Breast epithelium (tissue), 4 donors: Measurements from ENCODE around the gene RPEL1. TPM values are rescaled to one million over a fixed set of nuclear protein-coding genes. Genes with fewer than 3 reads are reported as not detected.

Experiments used
- DNase-seq, 2 donors: peaks; one replicate each; pipeline ENCODE4 v3.0.0-alpha.2; 2019; ENCODE audit warnings: low spot score in 2 of 2
- H3K27ac ChIP-seq, 2 donors: fragments of 200-600 bp; sonication (generic) in 1 of 2; one replicate each; pipeline ENCODE4 v1.5.1; 2016 to 2019; ENCODE audit warnings: mild to moderate bottlenecking in 1 of 2
- H3K27me3 ChIP-seq, 2 donors: fragments of 200-600 bp; sonication (generic) in 1 of 2; one replicate each; pipeline versions ENCODE4 v1.5.1 to v1.6.0; 2017 to 2019; ENCODE audit warnings: control low read depth in 1 of 2, mild to moderate bottlenecking in 1 of 2
- H3K36me3 ChIP-seq: fragments of 200-600 bp; one replicate; pipeline ENCODE4 v1.5.1; 2019
- H3K4me1 ChIP-seq, 2 donors: fragments of 200-600 bp; sonication (generic); one replicate each; pipeline ENCODE4 v1.5.1; 2016 to 2019; ENCODE audit warnings: control low read depth in 1 of 2
- H3K4me3 ChIP-seq, 3 donors: fragments of 200-600 bp; sonication (generic); 1 replicate in 2 of 3; 2 replicates in 1 of 3; pipeline ENCODE4 v1.5.1; 2016 to 2019; ENCODE audit warnings: mild to moderate bottlenecking in 3 of 3, moderate library complexity in 2 of 3
- H3K9me3 ChIP-seq, 2 donors: fragments of 200-600 bp; sonication (generic) in 1 of 2; one replicate each; pipeline ENCODE4 v1.5.1; 2016 to 2019; ENCODE audit warnings: control low read depth in 1 of 2
- CTCF ChIP-seq, 3 donors: fragments of 450-650 bp; IDR thresholded peaks; one replicate each; pipeline ENCODE4 v1.5.1; 2016 to 2017; ENCODE audit warnings: antibody characterized with exemption in 3 of 3, mild to moderate bottlenecking in 3 of 3, moderate library complexity in 3 of 3
- POLR2A ChIP-seq: fragments of 450-650 bp; IDR thresholded peaks from one replicate; pipeline ENCODE4 v1.6.1; 2016; ENCODE audit warnings: antibody characterized with exemption, mild to moderate bottlenecking, moderate library complexity
- POLR2AphosphoS5 ChIP-seq, 3 donors: sonication (generic); formaldehyde crosslinking; IDR thresholded peaks; one replicate each; pipeline ENCODE4 v1.6.1; 2017; ENCODE audit warnings: antibody characterized with exemption in 3 of 3
- intact Hi-C: fragments of 100-400 bp; cut with DNase I; formaldehyde crosslinking; loops from one replicate; pipeline ENCODE4 v1.15.1; 2023; ENCODE audit warnings: low total_unique reads
- total RNA-seq, 3 donors: library from RNA; depleted of rRNA; stranded (reverse); fragments of >200 nt; gene quantifications; one replicate each; pipeline ENCODE4 v1.1.0, GENCODE V29; 2016

RPEL1 gene
- total RNA-seq, 3 donors from 2014 or later = 0.33 TPM; not detected in 2

- Histone ChIP-seq H3K9me3 (no peaks in the 10 kb centered on the region), H3K36me3 (no peaks in the 10 kb centered on the region), H3K27me3 (peaks cover 0 to 50% of the 10 kb centered on the region in 2 donors), H3K27ac (no peak overlapping the region), H3K4me3 (no peak overlapping the region), H3K4me1 (no peaks in the 10 kb centered on the region)
- no peak for DNase-seq
- intact Hi-C loops = no loop called here
- TF ChIP-seq POLR2A (no peak), POLR2AphosphoS5 (IDR thresholded peaks at IDR 0.05) (no peak), CTCF (IDR thresholded peaks at IDR 0.05) (no peak)
These were observed 37.3 kb downstream of the RPEL1 start for GRCh38 chr10:103282961-103283360.

GRCh38 chr10:103284170-103284569 lies 38.5 kb downstream of the RPEL1 start:
- no peaks in the 10 kb centered on the region for H3K4me1 ChIP-seq
- intact Hi-C loops = no loop called here
- TF ChIP-seq POLR2A (no peak), CTCF (IDR thresholded peaks at IDR 0.05) (no peak), POLR2AphosphoS5 (IDR thresholded peaks at IDR 0.05) (no peak)
- no peak overlapping the region for H3K27ac ChIP-seq
- no peak for DNase-seq
- no peaks in the 10 kb centered on the region for H3K36me3 ChIP-seq
- peaks cover 0 to 38% of the 10 kb centered on the region in 2 donors for H3K27me3 ChIP-seq
- H3K9me3 ChIP-seq = no peaks in the 10 kb centered on the region
- no peak overlapping the region for H3K4me3 ChIP-seq

GRCh38 chr10:103287992-103288391 lies 42.3 kb downstream of the RPEL1 start:
- no peak for DNase-seq
- intact Hi-C loops = no loop called here
- Histone ChIP-seq H3K4me1 (no peaks in the 10 kb centered on the region), H3K4me3 (no peak overlapping the region), H3K9me3 (no peaks in the 10 kb centered on the region), H3K27me3 (peaks cover 0 to 8% of the 10 kb centered on the region in 2 donors), H3K27ac (no peak overlapping the region), H3K36me3 (no peaks in the 10 kb centered on the region)
- TF ChIP-seq POLR2A (no peak), CTCF (IDR thresholded peaks at IDR 0.05) (no peak), POLR2AphosphoS5 (IDR thresholded peaks at IDR 0.05) (no peak)

- Histone ChIP-seq H3K9me3 (no peaks in the 10 kb centered on the region), H3K27ac (no peak overlapping the region), H3K36me3 (no peaks in the 10 kb centered on the region), H3K27me3 (peaks cover 0 to 4% of the 10 kb centered on the region in 2 donors), H3K4me3 (no peak overlapping the region), H3K4me1 (no peaks in the 10 kb centered on the region)
- no peak for TF ChIP-seq POLR2AphosphoS5 (IDR thresholded peaks at IDR 0.05)
- TF ChIP-seq CTCF (IDR thresholded peaks at IDR 0.05) = no peak
- TF ChIP-seq POLR2A = no peak
- no peak for DNase-seq
- intact Hi-C loops = no loop called here
These were observed 45.9 kb downstream of the RPEL1 start for GRCh38 chr10:103291588-103291987.

GRCh38 chr10:103295374-103296015 lies 49.8 kb downstream of the RPEL1 start:
- intact Hi-C loops = no loop called here
- no peak overlapping the region for H3K4me3 ChIP-seq
- no peaks in the 10 kb centered on the region for H3K27me3 ChIP-seq
- no peak for DNase-seq
- no peak overlapping the region for H3K27ac ChIP-seq
- TF ChIP-seq CTCF (IDR thresholded peaks at IDR 0.05) (no peak), POLR2A (no peak), POLR2AphosphoS5 (IDR thresholded peaks at IDR 0.05) (no peak)
- H3K36me3 ChIP-seq = no peaks in the 10 kb centered on the region
- no peaks in the 10 kb centered on the region for H3K9me3 ChIP-seq
- H3K4me1 ChIP-seq = no peaks in the 10 kb centered on the region

Other genes starting within 250 kb of the RPEL1 start
- 100 to 1,000 TPM in 1 of 3 donors, 10 to 100 TPM in 2; 52.8 to 122 (median 73.1) TPM for gene NT5C2, start 52.6 kb upstream of the RPEL1 start, total RNA-seq
- gene INA, start 31.3 kb downstream of the RPEL1 start, total RNA-seq = not detected
- 10 to 100 TPM; 13.9 to 15.1 (median 14.5) TPM for gene PCGF6, start 105.3 kb downstream of the RPEL1 start, total RNA-seq
- gene TAF5, start 122.1 kb downstream of the RPEL1 start, total RNA-seq = 1 to 10 TPM; 3.4 to 7.0 (median 5.9) TPM
- 100 to 1,000 TPM; 173 to 204 (median 189) TPM for gene ATP5MK, start 150.6 kb downstream of the RPEL1 start, total RNA-seq
- gene PDCD11, start 150.7 kb downstream of the RPEL1 start, total RNA-seq = 10 to 100 TPM; 16.2 to 29.1 (median 24.9) TPM
- 10 to 100 TPM; 38.9 to 98.3 (median 58.3) TPM for gene CALHM2, start 206.5 kb downstream of the RPEL1 start, total RNA-seq
- gene CALHM1, start 213.0 kb downstream of the RPEL1 start, total RNA-seq = not detected
- not detected for gene CALHM3, start 233.4 kb downstream of the RPEL1 start, total RNA-seq
- 1 to 10 TPM in 1 of 3 donors, under 1 TPM in 2; 0.16 to 1.5 (median 0.33) TPM for gene NEURL1, start 247.8 kb downstream of the RPEL1 start, total RNA-seq